ENCODE measurements around the gene RNH1.
"Not testable (repeated sequence)": the region's sequence is repeated elsewhere in the genome, so short reads cannot be mapped to it uniquely, and the experiment has no call there.

The RNH1 gene

GRCh38 chr11:476416-476815 is 30.6 kb downstream of the RNH1 start:
- DNase-seq (ENCODE audit: low read depth), result no peak

GRCh38 chr11:475941-476340 is 31.1 kb downstream of the RNH1 start:
- no peak for DNase-seq (ENCODE audit: low read depth)

- no peak for DNase-seq (ENCODE audit: low read depth)
These were observed 32.0 kb downstream of the RNH1 start for GRCh38 chr11:474914-475506.

- DNase-seq (ENCODE audit: low read depth), result no peak
These were observed 32.9 kb downstream of the RNH1 start for GRCh38 chr11:473962-474785.

GRCh38 chr11:473415-473814 is 33.6 kb downstream of the RNH1 start:
- no peak for DNase-seq (ENCODE audit: low read depth)

GRCh38 chr11:472816-473215 is 34.2 kb downstream of the RNH1 start:
- DNase-seq (ENCODE audit: low read depth), result no peak

GRCh38 chr11:472272-472671 is 34.8 kb downstream of the RNH1 start:
- DNase-seq (ENCODE audit: low read depth), result no peak

GRCh38 chr11:471468-472145 is 35.4 kb downstream of the RNH1 start:
- DNase-seq (ENCODE audit: low read depth), result no peak

GRCh38 chr11:469684-470560 is 37.1 kb downstream of the RNH1 start:
- no peak for DNase-seq (ENCODE audit: low read depth)

- not testable (repeated sequence) for DNase-seq (ENCODE audit: low read depth)
These were observed 37.9 kb downstream of the RNH1 start for GRCh38 chr11:469026-469683.

GRCh38 chr11:468493-468892 is 38.5 kb downstream of the RNH1 start:
- DNase-seq (ENCODE audit: low read depth), result no peak

- no peak for DNase-seq (ENCODE audit: low read depth)
These were observed 39.0 kb downstream of the RNH1 start for GRCh38 chr11:468036-468435.

GRCh38 chr11:465896-466530 is 41.0 kb downstream of the RNH1 start:
- no peak for DNase-seq (ENCODE audit: low read depth)

GRCh38 chr11:464316-464715 is 42.7 kb downstream of the RNH1 start:
- no peak for DNase-seq (ENCODE audit: low read depth)

- DNase-seq (ENCODE audit: low read depth), result no peak
These were observed 44.7 kb downstream of the RNH1 start for GRCh38 chr11:462107-462890.

- no peak for DNase-seq (ENCODE audit: low read depth)
These were observed 45.4 kb downstream of the RNH1 start for GRCh38 chr11:461626-462025.

- no peak for DNase-seq (ENCODE audit: low read depth)
These were observed 46.5 kb downstream of the RNH1 start for GRCh38 chr11:460331-461199.

- no peak for DNase-seq (ENCODE audit: low read depth)
These were observed 47.4 kb downstream of the RNH1 start for GRCh38 chr11:459511-460220.

Measured in activated T-cell treated with anti-CD3 and anti-CD28 coated beads for 1 hour (primary cell).